22Rv1 (cell line): ENCODE measurements around the gene MAD1L1.

Experiments
- CTCF ChIP-seq: fragments of 450-650 bp; IDR thresholded peaks from 2 replicates; pipeline ENCODE4 v1.5.1; 2017; ENCODE audit warnings: mild to moderate bottlenecking
- ZFX ChIP-seq: fragments of 450-650 bp; IDR thresholded peaks from 2 replicates; pipeline ENCODE4 v1.6.1; 2017; ENCODE audit warnings: antibody characterized with exemption, borderline replicate concordance

- no peak for TF ChIP-seq CTCF
- no peak for TF ChIP-seq ZFX
These were observed 242.6 kb downstream of the MAD1L1 start for GRCh38 chr7:1990001-1990670.
